GM12892 (cell line): Measurements from ENCODE around the gene RNF144A.

Experiments
- DNase-seq: peaks from one replicate; pipeline ENCODE4 v3.0.0; 2011; ENCODE audit not compliant: insufficient read length
- FAIRE-seq: peaks from 2 replicates; lab custom pipeline; 2011; peaks lifted over from hg19 to GRCh38; lab: Jason Lieb, UNC
- POLR2A ChIP-seq: IDR thresholded peaks from 2 replicates; pipeline ENCODE4 v1.6.1; 2011; ENCODE audit warnings: low read depth, low read length, control low read depth
- POLR2AphosphoS5 ChIP-seq: IDR thresholded peaks from 2 replicates; pipeline ENCODE4 v1.6.1; 2011; ENCODE audit warnings: low read depth, low read length, control low read depth
- TAF1 ChIP-seq: IDR thresholded peaks from 2 replicates; pipeline ENCODE4 v1.6.1; 2011; ENCODE audit warnings: low read depth, mild to moderate bottlenecking, control low read depth, low read length, borderline replicate concordance

The RNF144A gene

GRCh38 chr2:7016148-7016547 lies 98.9 kb downstream of the RNF144A start:
- TF ChIP-seq POLR2AphosphoS5 = no peak
- TF ChIP-seq TAF1 = no peak
- no peak for TF ChIP-seq POLR2A
- DNase-seq = no peak
- no peak for FAIRE-seq

GRCh38 chr2:7016601-7017211 lies 99.5 kb downstream of the RNF144A start:
- DNase-seq (no peak), FAIRE-seq (no peak)
- TF ChIP-seq POLR2AphosphoS5 = no peak
- TF ChIP-seq TAF1 = no peak
- no peak for TF ChIP-seq POLR2A

GRCh38 chr2:7017671-7018281 lies 100.6 kb downstream of the RNF144A start:
- TF ChIP-seq TAF1 (no peak), POLR2AphosphoS5 (no peak), POLR2A (no peak)
- no peak for FAIRE-seq
- DNase-seq = no peak

- TF ChIP-seq POLR2A = no peak
- no peak for TF ChIP-seq TAF1
- TF ChIP-seq POLR2AphosphoS5 = no peak
- no peak for DNase-seq
- no peak for FAIRE-seq
These were observed 101.1 kb downstream of the RNF144A start for GRCh38 chr2:7018282-7018701.

GRCh38 chr2:7018767-7019166 lies 101.6 kb downstream of the RNF144A start:
- no peak for FAIRE-seq
- TF ChIP-seq POLR2A (no peak), TAF1 (no peak), POLR2AphosphoS5 (no peak)

GRCh38 chr2:7019191-7019590 lies 102.0 kb downstream of the RNF144A start:
- FAIRE-seq (no peak), DNase-seq (no peak)
- TF ChIP-seq POLR2AphosphoS5 (no peak), TAF1 (no peak), POLR2A (no peak)

More at GRCh38 chr2:7018767-7019166, 101.6 kb downstream of the RNF144A start:
- no peak for DNase-seq

- no peak for TF ChIP-seq POLR2AphosphoS5
- no peak for TF ChIP-seq POLR2A
- no peak for TF ChIP-seq TAF1
- DNase-seq (no peak), FAIRE-seq (no peak)
These were observed 102.8 kb downstream of the RNF144A start for GRCh38 chr2:7020059-7020458.

GRCh38 chr2:7020468-7020867 lies 103.3 kb downstream of the RNF144A start:
- DNase-seq = no peak
- TF ChIP-seq TAF1 (no peak), POLR2A (no peak), POLR2AphosphoS5 (no peak)
- FAIRE-seq = no peak

- TF ChIP-seq POLR2AphosphoS5 (no peak), TAF1 (no peak), POLR2A (no peak)
- no peak for DNase-seq
- no peak for FAIRE-seq
These were observed 103.8 kb downstream of the RNF144A start for GRCh38 chr2:7020939-7021470.

- TF ChIP-seq POLR2A = no peak
- no peak for TF ChIP-seq POLR2AphosphoS5
- TF ChIP-seq TAF1 = no peak
- FAIRE-seq = no peak
- no peak for DNase-seq
These were observed 105.5 kb downstream of the RNF144A start for GRCh38 chr2:7022492-7023385.

- DNase-seq (no peak), FAIRE-seq (no peak)
- no peak for TF ChIP-seq POLR2AphosphoS5
- TF ChIP-seq POLR2A = no peak
- TF ChIP-seq TAF1 = no peak
These were observed 106.3 kb downstream of the RNF144A start for GRCh38 chr2:7023542-7023941.
